PC-3 (cell line): ENCODE data around the gene LRRC7. TPM values are rescaled to one million over a fixed set of nuclear protein-coding genes. Genes with fewer than 3 reads are reported as not detected.
A peak's percentile ranks its signal among the peaks of the same experiment; 100 is the strongest.
"Not testable (repeated sequence)": the region's sequence is repeated elsewhere in the genome, so short reads cannot be mapped to it uniquely, and the experiment has no call there.

Experiments used
- ATAC-seq: fragments of 200-7000 bp; cut with Tn5 transposase; 2 replicates; pipeline ENCODE4 v1.9.1; 2020; ENCODE audit warnings: mild to moderate bottlenecking, moderate library complexity
- BruUV-seq: library from RNA; stranded (reverse); fragments of 400-500 nt; replicated peaks from 2 replicates; lab custom pipeline; 2021; lab: Mats Ljungman, UMichigan
- CTCF ChIA-PET: fragments of 300-600 bp; sonication (Branson Sonifier 250); formaldehyde crosslinking; loops from one replicate; lab custom pipeline; 2022; ENCODE audit warnings: antibody characterized with exemption; lab: Charles Lee
- POLR2A ChIA-PET: fragments of 300-600 bp; sonication (Branson Sonifier 250); formaldehyde crosslinking; loops from one replicate; lab custom pipeline; 2022; ENCODE audit warnings: antibody characterized with exemption; ENCODE audit not compliant: unreplicated experiment; lab: Charles Lee
- DNase-seq: peaks from one replicate; pipeline ENCODE4 v3.0.0-alpha.2; 2015
- H2AFZ ChIP-seq: fragments of 300-600 bp; sonication (generic); 2 replicates; pipeline ENCODE4 v1.6.0; 2016; ENCODE audit warnings: antibody characterized with exemption, low read length
- H3F3A ChIP-seq: fragments of 300-600 bp; sonication (generic); one replicate; pipeline ENCODE4 v1.6.0; 2017; ENCODE audit warnings: antibody characterized with exemption, low read length, control low read depth, mild to moderate bottlenecking; ENCODE audit not compliant: unreplicated experiment
- H3K27ac ChIP-seq: fragments of 300-600 bp; sonication (generic); 2 replicates; pipeline ENCODE4 v1.5.1; 2016; ENCODE audit warnings: mild to moderate bottlenecking, low read length
- H3K27me3 ChIP-seq: fragments of 300-600 bp; sonication (generic); 2 replicates; pipeline ENCODE4 v1.6.1; 2016; ENCODE audit warnings: low read length, mixed read lengths
- H3K36me3 ChIP-seq: fragments of 300-600 bp; sonication (generic); 2 replicates; pipeline ENCODE4 v1.6.1; 2016; ENCODE audit warnings: low read depth, mixed run types, low read length, mixed read lengths
- H3K4me1 ChIP-seq: fragments of 300-600 bp; sonication (generic); 2 replicates; pipeline ENCODE4 v1.5.1; 2016; ENCODE audit warnings: low read length; ENCODE audit not compliant: insufficient read depth
- H3K4me2 ChIP-seq: fragments of 300-600 bp; sonication (generic); 2 replicates; pipeline ENCODE4 v1.6.0; 2016; ENCODE audit warnings: low read length
- H3K4me3 ChIP-seq: fragments of 300-600 bp; sonication (generic); 2 replicates; pipeline ENCODE4 v1.5.1; 2016; ENCODE audit warnings: mild to moderate bottlenecking, low read length, mixed read lengths
- H3K79me2 ChIP-seq: fragments of 300-600 bp; sonication (generic); 2 replicates; pipeline ENCODE4 v1.6.1; 2017; ENCODE audit warnings: low read length, mixed read lengths
- H3K9ac ChIP-seq: fragments of 300-600 bp; sonication (generic); 2 replicates; pipeline ENCODE4 v1.6.0; 2016; ENCODE audit warnings: mild to moderate bottlenecking, low read length
- H3K9me2 ChIP-seq: fragments of 300-600 bp; sonication (generic); replicated peaks from 2 replicates; pipeline ENCODE4 v1.6.1; 2016; ENCODE audit warnings: mixed run types, low read length, mixed read lengths
- H3K9me3 ChIP-seq: fragments of 300-600 bp; sonication (generic); 2 replicates; pipeline ENCODE4 v1.6.1; 2016; ENCODE audit warnings: low read length, mixed read lengths
- H4K20me1 ChIP-seq: fragments of 300-600 bp; sonication (generic); 2 replicates; pipeline ENCODE4 v1.6.1; 2016; ENCODE audit warnings: low read length, mixed read lengths
- EZH2 ChIP-seq: fragments of 300-600 bp; sonication (generic); IDR thresholded peaks from one replicate; pipeline ENCODE4 v1.6.1; 2017; ENCODE audit warnings: antibody characterized with exemption, mild to moderate bottlenecking, low read length; ENCODE audit not compliant: unreplicated experiment
- EZH2phosphoT487 ChIP-seq: fragments of 300-600 bp; sonication (generic); IDR thresholded peaks from 2 replicates; pipeline ENCODE4 v1.6.1; 2018; ENCODE audit warnings: mild to moderate bottlenecking, antibody characterized with exemption, low read length, borderline replicate concordance
- intact Hi-C: fragments of 100-400 bp; cut with micrococcal nuclease; formaldehyde crosslinking; loops from 2 replicates; pipeline ENCODE4 v1.9.0; 2023
- total RNA-seq: library from RNA; depleted of rRNA; stranded (reverse); fragments of >200 nt; gene quantifications from 2 replicates; pipeline ENCODE4 v1.2.3, GENCODE V29; 2014
- TF ChIP-seq, protein P1 (sequence below): fragments of 300-600 bp; sonication (generic); conservative IDR thresholded peaks from 2 replicates; pipeline ENCODE4 v1.5.1; 2017; ENCODE audit warnings: antibody characterized with exemption, low read depth, mild to moderate bottlenecking, low read length

Gene LRRC7
- total RNA-seq, 1 experiment from 2014 or later = 0.04 TPM

- no peaks in the 10 kb centered on the region for H3K9me3 ChIP-seq
- no peaks in the 10 kb centered on the region for H3F3A ChIP-seq
- intact Hi-C loops = no loop called here
- no peaks in the 10 kb centered on the region for H3K9me2 ChIP-seq
- H3K27me3 ChIP-seq = peaks cover 4% of the 10 kb centered on the region
- no peak overlapping the region for H3K4me3 ChIP-seq
- CTCF ChIA-PET = no interaction called here
- no peak overlapping the region for H3K9ac ChIP-seq
- no peaks in the 10 kb centered on the region for H3K36me3 ChIP-seq
- TF ChIP-seq, protein P1, sequence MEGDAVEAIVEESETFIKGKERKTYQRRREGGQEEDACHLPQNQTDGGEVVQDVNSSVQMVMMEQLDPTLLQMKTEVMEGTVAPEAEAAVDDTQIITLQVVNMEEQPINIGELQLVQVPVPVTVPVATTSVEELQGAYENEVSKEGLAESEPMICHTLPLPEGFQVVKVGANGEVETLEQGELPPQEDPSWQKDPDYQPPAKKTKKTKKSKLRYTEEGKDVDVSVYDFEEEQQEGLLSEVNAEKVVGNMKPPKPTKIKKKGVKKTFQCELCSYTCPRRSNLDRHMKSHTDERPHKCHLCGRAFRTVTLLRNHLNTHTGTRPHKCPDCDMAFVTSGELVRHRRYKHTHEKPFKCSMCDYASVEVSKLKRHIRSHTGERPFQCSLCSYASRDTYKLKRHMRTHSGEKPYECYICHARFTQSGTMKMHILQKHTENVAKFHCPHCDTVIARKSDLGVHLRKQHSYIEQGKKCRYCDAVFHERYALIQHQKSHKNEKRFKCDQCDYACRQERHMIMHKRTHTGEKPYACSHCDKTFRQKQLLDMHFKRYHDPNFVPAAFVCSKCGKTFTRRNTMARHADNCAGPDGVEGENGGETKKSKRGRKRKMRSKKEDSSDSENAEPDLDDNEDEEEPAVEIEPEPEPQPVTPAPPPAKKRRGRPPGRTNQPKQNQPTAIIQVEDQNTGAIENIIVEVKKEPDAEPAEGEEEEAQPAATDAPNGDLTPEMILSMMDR = no peak
- TF ChIP-seq EZH2 (no peak), EZH2phosphoT487 (no peak)
- POLR2A ChIA-PET = no interaction called here
- H3K79me2 ChIP-seq = no peaks in the 10 kb centered on the region
- no TSS peak for BruUV-seq
- DNase-seq (peak; percentile 74), ATAC-seq (peak; percentile 97)
- H2AFZ ChIP-seq = no peak overlapping the region
- no peak overlapping the region for H3K27ac ChIP-seq
- H4K20me1 ChIP-seq = no peaks in the 10 kb centered on the region
- H3K4me2 ChIP-seq = peak overlapping the region; percentile 40
- H3K4me1 ChIP-seq = peaks cover 11% of the 10 kb centered on the region
These were observed 380.1 kb downstream of the LRRC7 start for GRCh38 chr1:69947837-69948236.

GRCh38 chr1:69952676-69953075 lies 385.0 kb downstream of the LRRC7 start:
- Histone ChIP-seq H3K4me2 (no peak overlapping the region), H3K4me1 (peaks cover 10% of the 10 kb centered on the region), H4K20me1 (no peaks in the 10 kb centered on the region), H3K79me2 (no peaks in the 10 kb centered on the region), H3K9me2 (no peaks in the 10 kb centered on the region), H3K27me3 (no peaks in the 10 kb centered on the region; the same call in 1 of the 2 replicates), H3K9ac (no peak overlapping the region), H3K36me3 (no peaks in the 10 kb centered on the region), H3F3A (no peaks in the 10 kb centered on the region), H3K27ac (no peak overlapping the region), H2AFZ (no peak overlapping the region), H3K4me3 (no peak overlapping the region), H3K9me3 (no peaks in the 10 kb centered on the region)
- no peak for ATAC-seq
- intact Hi-C loops = no loop called here
- ChIA-PET CTCF (no interaction called here), POLR2A (no interaction called here)
- no peak for DNase-seq
- BruUV-seq = no TSS peak
- TF ChIP-seq, protein P1 = no peak
- TF ChIP-seq EZH2 (no peak), EZH2phosphoT487 (no peak)

DNA sequence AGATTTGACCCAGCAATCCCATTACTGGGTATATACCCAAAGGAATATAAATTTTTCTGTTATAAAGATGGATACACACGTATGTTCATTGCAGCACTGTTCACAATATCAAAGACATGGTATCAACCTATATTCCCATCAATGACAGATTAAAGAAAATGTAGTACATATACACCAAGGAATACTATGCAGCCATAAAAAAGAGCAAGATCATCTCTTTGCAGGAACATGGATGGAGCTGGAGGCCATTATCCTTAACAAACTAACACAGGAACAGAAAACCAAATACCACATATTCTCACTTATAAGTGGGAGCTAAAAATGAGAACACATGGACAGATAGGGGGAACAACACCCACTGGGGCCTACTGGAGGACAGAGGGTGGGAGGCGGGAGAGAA lies 394.7 kb downstream of the LRRC7 start:
- BruUV-seq, H3K9me3 ChIP-seq, H3K36me3 ChIP-seq, H3K4me3 ChIP-seq, H3K4me1 ChIP-seq, H2AFZ ChIP-seq, H3F3A ChIP-seq, H3K79me2 ChIP-seq, H3K27ac ChIP-seq, POLR2A ChIA-PET, H3K27me3 ChIP-seq, H3K9me2 ChIP-seq, H3K4me2 ChIP-seq, H3K9ac ChIP-seq, CTCF ChIA-PET, ATAC-seq, H4K20me1 ChIP-seq, intact Hi-C loops, DNase-seq: not testable (repeated sequence)
